KMS-11 (cell line): Measurements from ENCODE around the gene MYO19.

Experiments
- H2AFZ ChIP-seq: fragments of 200-600 bp; sonication (generic); 2 replicates; pipeline ENCODE4 v1.6.1; 2016; ENCODE audit warnings: antibody characterized with exemption, mixed run types, low read depth
- H3K27ac ChIP-seq: fragments of 200-600 bp; sonication (generic); 2 replicates; pipeline ENCODE4 v1.6.1; 2016; ENCODE audit warnings: mild to moderate bottlenecking, mixed run types
- H3K27me3 ChIP-seq: fragments of 200-600 bp; sonication (generic); 2 replicates; pipeline ENCODE4 v1.6.1; 2017; ENCODE audit warnings: mild to moderate bottlenecking, low read depth, mixed run types, moderate library complexity; ENCODE audit not compliant: insufficient read depth
- H3K36me3 ChIP-seq: fragments of 200-600 bp; sonication (generic); 2 replicates; pipeline ENCODE4 v1.6.1; 2017; ENCODE audit warnings: mild to moderate bottlenecking, mixed run types; ENCODE audit not compliant: insufficient read depth
- H3K4me1 ChIP-seq: fragments of 200-600 bp; sonication (generic); 2 replicates; pipeline ENCODE4 v1.6.1; 2016; ENCODE audit warnings: mild to moderate bottlenecking, low read depth, mixed run types; ENCODE audit not compliant: poor library complexity, severe bottlenecking
- H3K4me2 ChIP-seq: fragments of 200-600 bp; sonication (generic); 2 replicates; pipeline ENCODE4 v1.7.0; 2016; ENCODE audit warnings: mild to moderate bottlenecking, mixed run types
- H3K4me3 ChIP-seq: fragments of 200-600 bp; sonication (generic); IDR thresholded peaks from 2 replicates; pipeline ENCODE4 v1.6.1; 2017; ENCODE audit warnings: low read depth, low read length, mixed read lengths; ENCODE audit not compliant: insufficient read depth
- H3K79me2 ChIP-seq: fragments of 200-600 bp; sonication (generic); 2 replicates; pipeline ENCODE4 v1.6.1; 2016; ENCODE audit warnings: low read depth, mixed run types; ENCODE audit not compliant: insufficient read depth
- H3K9ac ChIP-seq: fragments of 200-600 bp; sonication (generic); 2 replicates; pipeline ENCODE4 v1.6.1; 2016; ENCODE audit warnings: mild to moderate bottlenecking, mixed run types
- H4K20me1 ChIP-seq: fragments of 200-600 bp; sonication (generic); 2 replicates; pipeline ENCODE4 v1.6.1; 2016; ENCODE audit warnings: mild to moderate bottlenecking, mixed run types; ENCODE audit not compliant: insufficient read depth
- TF ChIP-seq, protein P1 (sequence below): fragments of 200-600 bp; sonication (generic); conservative IDR thresholded peaks from 2 replicates; pipeline ENCODE4 v1.6.1; 2017; ENCODE audit warnings: low read depth, mild to moderate bottlenecking, antibody characterized with exemption, low read length, moderate library complexity, mixed read lengths

The MYO19 gene

DNA sequence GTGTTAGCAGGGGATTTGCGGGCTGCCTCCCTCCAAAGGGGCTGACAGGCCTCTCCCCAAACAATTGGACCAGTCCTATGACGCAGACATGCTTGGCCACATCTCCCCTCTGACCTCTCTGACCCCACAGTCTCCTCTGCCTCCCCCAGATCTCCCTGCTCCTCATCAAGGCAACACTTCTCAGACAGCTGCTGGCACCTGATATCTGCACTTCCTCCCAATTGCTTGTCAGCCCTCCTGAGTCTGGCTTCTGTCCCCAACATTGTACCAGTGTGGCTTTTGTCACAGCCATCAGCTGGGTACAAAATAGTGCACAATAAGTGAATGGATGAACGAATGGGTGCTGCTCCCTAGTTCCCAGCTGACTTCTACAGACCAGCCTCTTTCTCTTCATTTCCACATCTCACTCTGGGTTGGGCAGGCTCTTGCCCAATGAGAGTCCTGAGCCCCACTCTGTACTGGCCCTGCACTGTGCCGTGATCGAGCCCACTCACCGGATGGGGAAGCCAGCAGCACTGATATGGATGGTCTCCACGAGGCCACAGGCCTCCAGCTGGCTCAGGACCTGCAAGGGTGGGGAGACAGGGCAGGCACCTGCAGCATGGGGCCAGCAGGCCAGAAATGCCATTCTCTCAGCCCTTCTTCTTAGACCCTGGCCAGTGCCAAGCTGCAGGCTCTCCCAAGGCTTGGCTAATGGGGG, 31.1 kb downstream of the MYO19 start:
- Histone ChIP-seq H3K4me1 (no peaks in the 10 kb centered on the region), H3K79me2 (no peaks in the 10 kb centered on the region), H3K27me3 (no peaks in the 10 kb centered on the region), H3K4me3 (no peak overlapping the region), H2AFZ (no peak overlapping the region), H3K36me3 (no peaks in the 10 kb centered on the region), H3K27ac (no peak overlapping the region), H3K4me2 (no peak overlapping the region), H4K20me1 (no peaks in the 10 kb centered on the region), H3K9ac (no peak overlapping the region)
- TF ChIP-seq, protein P1, sequence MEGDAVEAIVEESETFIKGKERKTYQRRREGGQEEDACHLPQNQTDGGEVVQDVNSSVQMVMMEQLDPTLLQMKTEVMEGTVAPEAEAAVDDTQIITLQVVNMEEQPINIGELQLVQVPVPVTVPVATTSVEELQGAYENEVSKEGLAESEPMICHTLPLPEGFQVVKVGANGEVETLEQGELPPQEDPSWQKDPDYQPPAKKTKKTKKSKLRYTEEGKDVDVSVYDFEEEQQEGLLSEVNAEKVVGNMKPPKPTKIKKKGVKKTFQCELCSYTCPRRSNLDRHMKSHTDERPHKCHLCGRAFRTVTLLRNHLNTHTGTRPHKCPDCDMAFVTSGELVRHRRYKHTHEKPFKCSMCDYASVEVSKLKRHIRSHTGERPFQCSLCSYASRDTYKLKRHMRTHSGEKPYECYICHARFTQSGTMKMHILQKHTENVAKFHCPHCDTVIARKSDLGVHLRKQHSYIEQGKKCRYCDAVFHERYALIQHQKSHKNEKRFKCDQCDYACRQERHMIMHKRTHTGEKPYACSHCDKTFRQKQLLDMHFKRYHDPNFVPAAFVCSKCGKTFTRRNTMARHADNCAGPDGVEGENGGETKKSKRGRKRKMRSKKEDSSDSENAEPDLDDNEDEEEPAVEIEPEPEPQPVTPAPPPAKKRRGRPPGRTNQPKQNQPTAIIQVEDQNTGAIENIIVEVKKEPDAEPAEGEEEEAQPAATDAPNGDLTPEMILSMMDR, result no peak

DNA sequence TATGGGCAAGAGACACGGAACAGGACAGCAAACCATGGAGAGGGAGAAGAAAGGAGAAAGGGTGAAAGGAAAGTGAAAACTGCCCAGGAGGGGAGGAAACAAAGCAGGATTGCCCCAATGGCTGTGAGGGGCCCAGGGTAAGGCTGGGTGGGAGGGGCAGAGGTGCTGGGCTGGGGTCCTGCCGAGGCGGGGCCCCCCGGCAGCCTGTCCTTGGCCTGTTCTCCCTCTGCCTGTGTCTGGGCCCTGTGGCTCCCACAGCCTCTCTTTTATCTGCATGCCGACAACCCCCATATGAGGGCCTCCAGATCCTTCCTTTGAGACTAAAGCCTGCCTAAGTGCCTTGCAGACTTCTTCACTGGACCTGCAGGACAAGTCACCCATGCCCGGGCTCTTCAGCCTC, 32.7 kb downstream of the MYO19 start:
- no peak overlapping the region for H3K9ac ChIP-seq
- H3K4me3 ChIP-seq, result no peak overlapping the region
- no peaks in the 10 kb centered on the region for H3K79me2 ChIP-seq
- TF ChIP-seq, protein P1, result no peak
- no peaks in the 10 kb centered on the region for H4K20me1 ChIP-seq
- no peaks in the 10 kb centered on the region for H3K4me1 ChIP-seq
- no peak overlapping the region for H3K4me2 ChIP-seq
- H3K27ac ChIP-seq, result no peak overlapping the region
- no peaks in the 10 kb centered on the region for H3K36me3 ChIP-seq
- no peak overlapping the region for H2AFZ ChIP-seq
- H3K27me3 ChIP-seq, result no peaks in the 10 kb centered on the region

DNA sequence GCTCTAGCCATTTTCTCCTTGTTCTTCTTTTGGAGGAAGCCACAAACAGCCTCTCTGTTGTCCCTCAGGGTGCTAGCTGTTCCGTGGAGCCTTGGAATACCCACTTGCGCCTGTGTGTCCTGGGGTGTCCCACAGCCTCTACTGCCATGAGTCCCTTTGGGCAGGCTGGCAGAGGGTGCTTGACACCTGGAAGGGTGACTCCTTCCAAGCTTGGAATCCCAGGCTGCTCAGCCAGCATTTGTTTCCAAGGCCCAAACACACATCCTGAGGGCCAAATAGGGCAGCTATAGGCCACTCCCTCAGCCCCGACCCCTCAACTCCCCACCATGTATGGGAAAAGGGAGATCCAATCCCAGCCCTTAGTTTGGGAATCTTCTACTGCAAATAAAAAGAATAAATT, 33.3 kb downstream of the MYO19 start:
- H2AFZ ChIP-seq, result no peak overlapping the region
- no peak overlapping the region for H3K4me2 ChIP-seq
- no peak overlapping the region for H3K27ac ChIP-seq
- H3K27me3 ChIP-seq, result no peaks in the 10 kb centered on the region
- H3K4me3 ChIP-seq, result no peak overlapping the region
- TF ChIP-seq, protein P1, result no peak
- H3K79me2 ChIP-seq, result no peaks in the 10 kb centered on the region
- no peaks in the 10 kb centered on the region for H4K20me1 ChIP-seq
- H3K4me1 ChIP-seq, result no peaks in the 10 kb centered on the region
- no peaks in the 10 kb centered on the region for H3K36me3 ChIP-seq
- no peak overlapping the region for H3K9ac ChIP-seq

DNA sequence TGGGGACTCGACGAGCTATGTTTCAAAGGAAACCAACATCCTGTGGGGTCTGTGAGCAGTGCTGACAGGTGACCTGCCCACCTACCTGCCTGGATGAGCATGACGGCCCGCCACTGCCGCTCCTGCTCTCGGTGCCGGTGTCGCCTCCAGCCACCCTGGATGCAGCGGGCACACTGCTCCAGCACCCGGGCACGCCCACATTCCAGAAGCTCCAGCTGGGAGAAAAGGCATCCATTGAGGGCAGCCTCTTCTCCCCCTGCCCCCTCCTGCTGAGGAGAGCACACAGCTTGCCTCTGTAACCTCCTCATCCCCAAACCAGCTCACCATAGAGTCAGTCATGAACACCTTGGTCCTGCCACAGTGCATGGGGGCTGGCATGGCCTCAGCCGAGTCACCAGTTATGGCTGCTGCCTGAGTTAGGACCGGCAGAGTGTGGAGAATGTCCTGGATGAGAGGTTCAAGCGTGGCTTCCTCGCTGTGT, 33.9 kb downstream of the MYO19 start:
- Histone ChIP-seq H3K27me3 (no peaks in the 10 kb centered on the region), H2AFZ (no peak overlapping the region), H3K79me2 (no peaks in the 10 kb centered on the region), H3K36me3 (no peaks in the 10 kb centered on the region), H4K20me1 (no peaks in the 10 kb centered on the region), H3K4me1 (no peaks in the 10 kb centered on the region), H3K4me2 (no peak overlapping the region), H3K27ac (no peak overlapping the region), H3K4me3 (no peak overlapping the region), H3K9ac (no peak overlapping the region)
- TF ChIP-seq, protein P1, result no peak
